Ishikawa (cell line): ENCODE measurements around the gene ZNF219.

Experiments used
- CEBPB ChIP-seq: IDR thresholded peaks from 2 replicates; pipeline ENCODE4 v1.6.1; 2012
- CREB1 ChIP-seq: IDR thresholded peaks from 2 replicates; pipeline ENCODE4 v1.6.1; 2012; ENCODE audit warnings: low read depth
- EGR1 ChIP-seq: IDR thresholded peaks from 2 replicates; pipeline ENCODE4 v1.6.1; 2012
- EP300 ChIP-seq: IDR thresholded peaks from 2 replicates; pipeline ENCODE4 v1.6.1; 2012; ENCODE audit warnings: borderline replicate concordance
- FOXM1 ChIP-seq: IDR thresholded peaks from 2 replicates; pipeline ENCODE4 v1.6.1; 2012; ENCODE audit warnings: low read depth, borderline replicate concordance
- NFIC ChIP-seq: IDR thresholded peaks from 2 replicates; pipeline ENCODE4 v1.6.1; 2012
- RAD21 ChIP-seq: IDR thresholded peaks from 2 replicates; pipeline ENCODE4 v1.6.1; 2012; ENCODE audit warnings: low read depth
- TAF1 ChIP-seq: IDR thresholded peaks from 2 replicates; pipeline ENCODE4 v1.6.1; 2012; ENCODE audit warnings: low read depth, mild to moderate bottlenecking
- TCF12 ChIP-seq: IDR thresholded peaks from 2 replicates; pipeline ENCODE4 v1.6.1; 2012; ENCODE audit warnings: low read depth
- TEAD4 ChIP-seq: IDR thresholded peaks from 2 replicates; pipeline ENCODE4 v1.6.1; 2012
- YY1 ChIP-seq: IDR thresholded peaks from 2 replicates; pipeline ENCODE4 v1.6.1; 2012; ENCODE audit warnings: low read depth
- ZBTB7A ChIP-seq: IDR thresholded peaks from 2 replicates; pipeline ENCODE4 v1.6.1; 2012; ENCODE audit warnings: low read depth
- TF ChIP-seq, protein P1 (sequence below): IDR thresholded peaks from 2 replicates; pipeline ENCODE4 v1.6.1; 2012
- TF ChIP-seq, protein P2 (sequence below): IDR thresholded peaks from 2 replicates; pipeline ENCODE4 v1.6.1; 2012
- TF ChIP-seq, protein P3 (sequence below): IDR thresholded peaks from 2 replicates; pipeline ENCODE4 v1.6.1; 2012; ENCODE audit warnings: low read depth, mild to moderate bottlenecking

Gene ZNF219

GRCh38 chr14:21113369-21113768, 14.9 kb upstream of the ZNF219 start:
- TF ChIP-seq TAF1: no peak
- TF ChIP-seq EP300: no peak
- TF ChIP-seq FOXM1: no peak
- TF ChIP-seq ZBTB7A: no peak
- no peak for TF ChIP-seq RAD21
- TF ChIP-seq TCF12: no peak
- TF ChIP-seq, protein P1, sequence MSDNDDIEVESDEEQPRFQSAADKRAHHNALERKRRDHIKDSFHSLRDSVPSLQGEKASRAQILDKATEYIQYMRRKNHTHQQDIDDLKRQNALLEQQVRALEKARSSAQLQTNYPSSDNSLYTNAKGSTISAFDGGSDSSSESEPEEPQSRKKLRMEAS: no peak
- no peak for TF ChIP-seq TEAD4
- TF ChIP-seq, protein P2, sequence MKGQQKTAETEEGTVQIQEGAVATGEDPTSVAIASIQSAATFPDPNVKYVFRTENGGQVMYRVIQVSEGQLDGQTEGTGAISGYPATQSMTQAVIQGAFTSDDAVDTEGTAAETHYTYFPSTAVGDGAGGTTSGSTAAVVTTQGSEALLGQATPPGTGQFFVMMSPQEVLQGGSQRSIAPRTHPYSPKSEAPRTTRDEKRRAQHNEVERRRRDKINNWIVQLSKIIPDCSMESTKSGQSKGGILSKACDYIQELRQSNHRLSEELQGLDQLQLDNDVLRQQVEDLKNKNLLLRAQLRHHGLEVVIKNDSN: no peak
- TF ChIP-seq CREB1: no peak
- TF ChIP-seq CEBPB: no peak
- TF ChIP-seq YY1: no peak
- TF ChIP-seq EGR1: no peak
- no peak for TF ChIP-seq NFIC
- TF ChIP-seq, protein P3, sequence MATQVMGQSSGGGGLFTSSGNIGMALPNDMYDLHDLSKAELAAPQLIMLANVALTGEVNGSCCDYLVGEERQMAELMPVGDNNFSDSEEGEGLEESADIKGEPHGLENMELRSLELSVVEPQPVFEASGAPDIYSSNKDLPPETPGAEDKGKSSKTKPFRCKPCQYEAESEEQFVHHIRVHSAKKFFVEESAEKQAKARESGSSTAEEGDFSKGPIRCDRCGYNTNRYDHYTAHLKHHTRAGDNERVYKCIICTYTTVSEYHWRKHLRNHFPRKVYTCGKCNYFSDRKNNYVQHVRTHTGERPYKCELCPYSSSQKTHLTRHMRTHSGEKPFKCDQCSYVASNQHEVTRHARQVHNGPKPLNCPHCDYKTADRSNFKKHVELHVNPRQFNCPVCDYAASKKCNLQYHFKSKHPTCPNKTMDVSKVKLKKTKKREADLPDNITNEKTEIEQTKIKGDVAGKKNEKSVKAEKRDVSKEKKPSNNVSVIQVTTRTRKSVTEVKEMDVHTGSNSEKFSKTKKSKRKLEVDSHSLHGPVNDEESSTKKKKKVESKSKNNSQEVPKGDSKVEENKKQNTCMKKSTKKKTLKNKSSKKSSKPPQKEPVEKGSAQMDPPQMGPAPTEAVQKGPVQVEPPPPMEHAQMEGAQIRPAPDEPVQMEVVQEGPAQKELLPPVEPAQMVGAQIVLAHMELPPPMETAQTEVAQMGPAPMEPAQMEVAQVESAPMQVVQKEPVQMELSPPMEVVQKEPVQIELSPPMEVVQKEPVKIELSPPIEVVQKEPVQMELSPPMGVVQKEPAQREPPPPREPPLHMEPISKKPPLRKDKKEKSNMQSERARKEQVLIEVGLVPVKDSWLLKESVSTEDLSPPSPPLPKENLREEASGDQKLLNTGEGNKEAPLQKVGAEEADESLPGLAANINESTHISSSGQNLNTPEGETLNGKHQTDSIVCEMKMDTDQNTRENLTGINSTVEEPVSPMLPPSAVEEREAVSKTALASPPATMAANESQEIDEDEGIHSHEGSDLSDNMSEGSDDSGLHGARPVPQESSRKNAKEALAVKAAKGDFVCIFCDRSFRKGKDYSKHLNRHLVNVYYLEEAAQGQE: no peak

DNA sequence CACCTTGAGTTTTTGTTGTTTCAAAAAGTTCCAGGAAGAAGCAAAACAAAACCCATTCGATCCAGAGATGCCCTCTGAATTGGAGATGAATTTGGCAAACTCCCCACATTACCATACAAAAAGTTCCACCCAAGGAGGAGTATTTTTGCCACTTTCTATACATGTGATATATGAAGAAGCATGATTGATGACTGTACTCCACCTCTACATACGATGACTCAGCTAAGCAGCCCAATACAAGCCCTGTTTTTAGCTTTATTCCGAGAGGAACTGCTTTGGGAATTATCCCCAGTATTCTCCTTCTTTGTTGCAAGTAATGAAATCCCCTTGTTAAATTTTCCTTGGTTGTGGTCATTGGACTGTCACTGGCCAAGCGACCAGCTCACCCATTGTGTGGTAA, 13.8 kb upstream of the ZNF219 start:
- TF ChIP-seq, protein P3: no peak
- TF ChIP-seq FOXM1 (no peak), TAF1 (no peak)

DNA sequence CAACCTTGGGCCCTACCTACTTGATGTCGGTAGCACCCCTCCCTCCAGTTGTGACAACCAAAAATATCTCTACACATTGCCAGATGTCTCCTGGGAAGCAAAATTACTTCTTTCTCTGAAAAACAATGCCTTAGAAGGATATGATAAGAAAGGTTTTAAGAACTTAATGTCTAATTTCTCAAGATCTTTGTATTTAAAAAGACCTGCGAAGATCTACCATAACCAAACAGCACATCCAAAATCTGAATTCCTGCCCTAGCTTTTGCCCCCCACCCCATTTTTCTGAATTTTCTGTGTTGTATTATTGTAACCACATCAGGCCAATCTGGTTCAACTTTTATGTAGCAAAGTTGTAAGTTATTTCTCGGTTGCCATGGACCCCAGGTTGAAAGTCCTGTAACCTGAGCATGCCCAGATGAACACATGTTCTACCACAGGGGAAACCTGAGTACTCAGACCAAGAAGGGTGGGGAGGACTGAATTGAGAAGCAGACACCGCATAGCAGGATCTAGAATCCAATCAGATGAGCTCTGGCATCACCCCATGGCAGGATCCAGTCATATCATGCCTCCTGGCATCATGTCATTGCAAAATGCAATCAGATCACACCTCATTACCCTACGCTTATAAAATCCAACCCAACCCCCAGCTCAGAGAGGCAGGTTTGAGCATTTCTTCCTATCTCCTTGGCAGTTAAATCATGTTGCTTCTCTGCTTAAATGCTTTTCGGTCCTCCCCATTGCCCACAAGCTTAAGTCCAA, 11.1 kb upstream of the ZNF219 start:
- TF ChIP-seq, protein P1: 0 out of 2 replicates have a peak, but pooled peaks have one; percentile 10
- TF ChIP-seq YY1: no peak

- TF ChIP-seq NFIC (no peak), TEAD4 (no peak), ZBTB7A (no peak), EGR1 (no peak), TCF12 (no peak)
- TF ChIP-seq, protein P3: no peak
Measured at GRCh38 chr14:21108791-21109190, 10.3 kb upstream of the ZNF219 start.

DNA sequence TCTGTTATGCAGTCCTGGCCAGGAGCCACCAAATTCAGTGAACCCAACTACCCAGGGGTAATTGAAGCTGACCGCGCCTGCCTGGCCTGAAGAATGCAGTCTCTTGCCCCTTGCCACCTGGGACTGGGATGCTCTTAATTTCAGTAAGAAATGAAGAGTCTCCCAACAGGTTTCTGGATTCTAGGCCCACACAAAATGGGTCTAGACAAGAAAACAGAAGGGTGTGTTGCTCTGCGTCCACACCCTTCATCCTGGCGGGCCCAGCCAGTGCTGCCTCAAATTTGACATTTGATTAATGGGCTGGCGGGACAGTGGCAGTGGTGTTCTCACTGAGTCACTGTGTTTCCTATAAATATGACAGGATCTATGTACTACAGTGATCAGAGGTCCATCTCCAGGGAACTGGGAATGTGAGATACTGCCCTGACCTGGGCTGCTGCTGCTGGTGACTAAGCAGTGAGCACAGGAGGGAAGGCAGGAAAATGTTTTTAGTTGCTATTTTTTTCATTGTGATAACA, 8.9 kb upstream of the ZNF219 start:
- TF ChIP-seq TEAD4: peak; percentile 57; the same call in 1 of the 2 replicates
- TF ChIP-seq, protein P1: peak; percentile 39; the same call in 1 of the 2 replicates
- 0 out of 2 replicates have a peak, but pooled peaks have one; percentile 12 for TF ChIP-seq FOXM1
- TF ChIP-seq TCF12: peak; percentile 48; the same call in 1 of the 2 replicates
- TF ChIP-seq EP300: no peak
- peak; percentile 84; the same call in 1 of the 2 replicates for TF ChIP-seq NFIC
- TF ChIP-seq, protein P2: no peak
